Measurements from ENCODE around the gene TSGA10IP.
A peak's percentile ranks its signal among the peaks of the same experiment; 100 is the strongest.

TSGA10IP gene

GRCh38 chr11:65917434-65918210, 27.7 kb upstream of the TSGA10IP start:
- H3K4me1 ChIP-seq (ENCODE audit: control insufficient read depth, low read length): peaks cover 23% of the 10 kb centered on the region
- H3K27ac ChIP-seq (ENCODE audit: low read depth, low read length): no peak overlapping the region
- H3F3A ChIP-seq (ENCODE audit: control insufficient read depth, insufficient read depth): no peaks in the 10 kb centered on the region
- no peaks in the 10 kb centered on the region for H3K9me3 ChIP-seq (ENCODE audit: control insufficient read depth, insufficient read depth, low read length)
- peaks cover 22% of the 10 kb centered on the region for H3K79me2 ChIP-seq (ENCODE audit: control insufficient read depth, low read length)
- H3K4me3 ChIP-seq (ENCODE audit: low read length): peak overlapping the region; percentile 91
- H3K4me2 ChIP-seq (ENCODE audit: low read length): peak overlapping the region; percentile 90
- H3K36me3 ChIP-seq (ENCODE audit: control insufficient read depth, low read length): peaks cover 4% of the 10 kb centered on the region; the same call in 1 of the 2 replicates
- TF ChIP-seq CTCF (IDR thresholded peaks at IDR 0.05; ENCODE audit: low read depth, low read length, poor library complexity, severe bottlenecking) (no peak), EZH2phosphoT487 (IDR thresholded peaks at IDR 0.05; ENCODE audit: borderline replicate concordance, low read length) (no peak)
- H3K27me3 ChIP-seq (ENCODE audit: control insufficient read depth, low read length): no peaks in the 10 kb centered on the region
- H3K9me2 ChIP-seq (replicated peaks; ENCODE audit: control insufficient read depth, low read length): no peaks in the 10 kb centered on the region
- H4K20me1 ChIP-seq (ENCODE audit: control insufficient read depth, insufficient read depth, low read depth, low read length): no peaks in the 10 kb centered on the region

- H3K9me2 ChIP-seq (replicated peaks; ENCODE audit: control insufficient read depth, low read length): no peaks in the 10 kb centered on the region
Observed at GRCh38 chr11:65918211-65919140, 26.8 kb upstream of the TSGA10IP start, which contains the start of gene C11orf68. Gene C11orf68, minus strand, starts transcription at chr11:65919062. Its CDS starts 31 bp downstream, at chr11:65919031.

GRCh38 chr11:65919141-65919572, 26.1 kb upstream of the TSGA10IP start, which contains the start of gene DRAP1:
Gene DRAP1, plus strand, starts transcription at chr11:65919426. Its CDS starts 76 bp downstream, at chr11:65919502.
- H3K4me2 ChIP-seq (ENCODE audit: low read length): peak within 1 kb of the TSS; percentile 90
- H3K27me3 ChIP-seq (ENCODE audit: control insufficient read depth, low read length): no peaks in the 10 kb centered on the region
- H4K20me1 ChIP-seq (ENCODE audit: control insufficient read depth, insufficient read depth, low read depth, low read length): no peaks in the 10 kb centered on the region
- peaks cover 22% of the 10 kb centered on the region for H3K79me2 ChIP-seq (ENCODE audit: control insufficient read depth, low read length)
- H3K4me1 ChIP-seq (ENCODE audit: control insufficient read depth, low read length): peaks cover 23% of the 10 kb centered on the region
- TF ChIP-seq EZH2phosphoT487 (IDR thresholded peaks at IDR 0.05; ENCODE audit: borderline replicate concordance, low read length) (no peak), CTCF (IDR thresholded peaks at IDR 0.05; ENCODE audit: low read depth, low read length, poor library complexity, severe bottlenecking) (no peak)
- no peaks in the 10 kb centered on the region for H3K9me2 ChIP-seq (replicated peaks; ENCODE audit: control insufficient read depth, low read length)
- H3K4me3 ChIP-seq (ENCODE audit: low read length): peak within 1 kb of the TSS; percentile 91
- H3K27ac ChIP-seq (ENCODE audit: low read depth, low read length): no peak within 1 kb of the TSS; the same call in 1 of the 2 replicates
- no peaks in the 10 kb centered on the region for H3F3A ChIP-seq (ENCODE audit: control insufficient read depth, insufficient read depth)
- H3K36me3 ChIP-seq (ENCODE audit: control insufficient read depth, low read length): peaks cover 4% of the 10 kb centered on the region; the same call in 1 of the 2 replicates
- H3K9me3 ChIP-seq (ENCODE audit: control insufficient read depth, insufficient read depth, low read length): no peaks in the 10 kb centered on the region

More at GRCh38 chr11:65918211-65919140, 26.8 kb upstream of the TSGA10IP start, which contains the start of gene C11orf68:
- Histone ChIP-seq H3F3A (ENCODE audit: control insufficient read depth, insufficient read depth) (no peaks in the 10 kb centered on the region), H3K36me3 (ENCODE audit: control insufficient read depth, low read length) (peaks cover 4% of the 10 kb centered on the region; the same call in 1 of the 2 replicates), H3K4me1 (ENCODE audit: control insufficient read depth, low read length) (peaks cover 23% of the 10 kb centered on the region), H3K27ac (ENCODE audit: low read depth, low read length) (no peak within 1 kb of the TSS; the same call in 1 of the 2 replicates), H4K20me1 (ENCODE audit: control insufficient read depth, insufficient read depth, low read depth, low read length) (no peaks in the 10 kb centered on the region), H3K79me2 (ENCODE audit: control insufficient read depth, low read length) (peaks cover 22% of the 10 kb centered on the region), H3K9me3 (ENCODE audit: control insufficient read depth, insufficient read depth, low read length) (no peaks in the 10 kb centered on the region), H3K4me2 (ENCODE audit: low read length) (peak within 1 kb of the TSS; percentile 90), H3K27me3 (ENCODE audit: control insufficient read depth, low read length) (no peaks in the 10 kb centered on the region), H3K4me3 (ENCODE audit: low read length) (peak within 1 kb of the TSS; percentile 91)
- no peak for TF ChIP-seq EZH2phosphoT487 (IDR thresholded peaks at IDR 0.05; ENCODE audit: borderline replicate concordance, low read length)
- TF ChIP-seq CTCF (IDR thresholded peaks at IDR 0.05; ENCODE audit: low read depth, low read length, poor library complexity, severe bottlenecking): no peak
